ENCODE results near the gene LY6G6F. TPM values are rescaled to one million over a fixed set of nuclear protein-coding genes. Genes with fewer than 3 reads are reported as not detected.

LY6G6F gene
- total and polyA plus RNA-seq, 10 of the 15 experiments (the other 5 are each of a cell fraction or from before 2014, with no cell fraction given), result not detected

GRCh38 chr6:31680226-31681134 is 26.2 kb upstream of the LY6G6F start, which contains the start of gene LY6G5C:
LY6G5C (minus strand) TSS chr6:31681067; CDS start chr6:31680373, 694 bp downstream.
- Histone ChIP-seq H3K4me2 (ENCODE audit: control insufficient read depth, insufficient read depth) (peak within 1 kb of the TSS; percentile 87), H3K9me3 (replicated peaks; ENCODE audit: control insufficient read depth, insufficient read depth, low read length) (no peaks in the 10 kb centered on the region), H3K4me1 (ENCODE audit: control insufficient read depth, insufficient read depth, low read length) (peaks cover 6% of the 10 kb centered on the region), H3K27me3 (replicated peaks in 1 of 2; ENCODE audit: control insufficient read depth in 2 of 2, insufficient read depth in 2 of 2, low read length in 1 of 2) (no peaks in the 10 kb centered on the region), H3K36me3 (ENCODE audit: control insufficient read depth in 2 of 2, insufficient read depth in 2 of 2, low read length in 1 of 2) (no peaks in the 10 kb centered on the region), H3K9ac (ENCODE audit: control insufficient read depth, insufficient read depth, low read length) (peak within 1 kb of the TSS; percentile 41), H4K20me1 (ENCODE audit: control insufficient read depth, insufficient read depth) (no peaks in the 10 kb centered on the region), H3K79me2 (ENCODE audit: control insufficient read depth, insufficient read depth, low read length) (no peaks in the 10 kb centered on the region), H3K27ac (ENCODE audit: control insufficient read depth, insufficient read depth) (peak within 1 kb of the TSS; percentile 15; the same call in 1 of the 2 replicates), H3K4me3 (peak within 1 kb of the TSS; percentile 71), H2AFZ (ENCODE audit: control insufficient read depth, low read depth, low read length) (peak within 1 kb of the TSS; percentile 79)
- POLR2A ChIA-PET, result interaction anchor here (0.6 to 0.7 kb wide), 4 partner anchors 58 to 147 kb away, joined by 3 to 7 read pairs (median 4); partner anchors contain the start of gene HSPA1B
- no TSS peak for BruUV-seq (replicated peaks)
- 12% methylated on average over 17 of the region's 17 CpGs for WGBS (ENCODE audit: insufficient coverage, insufficient replicate concordance, low lambda C conversion rate, missing lambda C conversion rate)
- in situ Hi-C loops (cut with MboI) (no loop called here), intact Hi-C loops (cut with micrococcal nuclease; ENCODE audit: unreplicated experiment) (loop anchor here (1.0 to 5.0 kb wide), 4 partner anchors 52 to 183 kb away; no protein-coding TSS in a partner anchor)
- ATAC-seq (peak; percentile 83), DNase-seq (ENCODE audit: low read depth, low spot score) (no peak), FAIRE-seq (peak; percentile 94)
- SMC1A ChIA-PET (ENCODE audit: uncharacterized antibody, unreplicated experiment), result interaction anchor here (0.7 to 2.5 kb wide), 8 partner anchors 50 to 243 kb away, joined by 3 to 12 read pairs (median 4); partner anchors contain the start of gene MSH5
- RAD21 ChIA-PET (ENCODE audit: unreplicated experiment), result interaction anchor here (0.7 to 2.5 kb wide), 10 partner anchors 9 to 242 kb away, joined by 3 to 30 read pairs (median 4); partner anchors contain the start of genes ATP6V1G2, DDAH2 and NEU1
- CTCF ChIA-PET, result interaction anchor here (0.6 to 2.7 kb wide), 31 partner anchors 8 to 272 kb away, joined by 3 to 16 read pairs (median 3); partner anchors contain the start of genes HSPA1A, HSPA1L and LY6G5B
- no peak for TF ChIP-seq REST (IDR thresholded peaks at IDR 0.05; ENCODE audit: low read depth, low read length)
- 0 out of 2 replicates have a peak, but pooled peaks have one; percentile 24 for TF ChIP-seq MXI1 (IDR thresholded peaks at IDR 0.05; ENCODE audit: low read depth, low read length)
- no peak for TF ChIP-seq ZNF274 (IDR thresholded peaks at IDR 0.05; ENCODE audit: insufficient read depth, insufficient read length)
- TF ChIP-seq ATF2 (IDR thresholded peaks at IDR 0.05; ENCODE audit: low read length), result no peak
- no peak for TF ChIP-seq NFYB (IDR thresholded peaks at IDR 0.05; ENCODE audit: insufficient read depth, low read depth, low read length)
- TF ChIP-seq SPI1 (IDR thresholded peaks at IDR 0.05; ENCODE audit: borderline replicate concordance, insufficient read depth, low read depth, low read length), result peak; percentile 21; the same call in 1 of the 2 replicates
- TF ChIP-seq SMC3 (IDR thresholded peaks at IDR 0.05; ENCODE audit: borderline replicate concordance, low read length), result peak; percentile 89
- no peak for TF ChIP-seq ZSCAN29 (IDR thresholded peaks at IDR 0.05)
- 0 out of 2 replicates have a peak, but pooled peaks have one; percentile 27 for TF ChIP-seq ZNF592 (IDR thresholded peaks at IDR 0.05)
- TF ChIP-seq ELK1 (IDR thresholded peaks at IDR 0.05; ENCODE audit: low read depth, low read length), result no peak

Measured in GM12878 (cell line).